RPMI7951 (cell line): ENCODE results near the gene DOCK1. TPM values are rescaled to one million over a fixed set of nuclear protein-coding genes. Genes with fewer than 3 reads are reported as not detected.
"Not testable (repeated sequence)": the region's sequence is repeated elsewhere in the genome, so short reads cannot be mapped to it uniquely, and the experiment has no call there.

ENCODE experiments used
- DNase-seq: peaks from one replicate; pipeline ENCODE4 v3.0.0-alpha.2; 2012; ENCODE audit warnings: low read depth
- total RNA-seq: library from RNA; depleted of rRNA; stranded (reverse); fragments of >200 nt; shearing (Covaris generic); gene quantifications from 2 replicates; pipeline ENCODE4 v1.2.3, GENCODE V29; 2014

Gene DOCK1
- total RNA-seq, 1 experiment from 2014 or later = 15.7 TPM

- DNase-seq = no peak
Measured at GRCh38 chr10:126924915-126925300, 19.7 kb downstream of the DOCK1 start.

- DNase-seq = no peak
Measured at GRCh38 chr10:126926568-126926967, 21.3 kb downstream of the DOCK1 start.

GRCh38 chr10:126927799-126928198 is 22.6 kb downstream of the DOCK1 start:
- no peak for DNase-seq

GRCh38 chr10:126928274-126928673 is 23.0 kb downstream of the DOCK1 start:
- no peak for DNase-seq

- no peak for DNase-seq
Measured at GRCh38 chr10:126929391-126929790, 24.2 kb downstream of the DOCK1 start.

GRCh38 chr10:126930131-126930882 is 25.1 kb downstream of the DOCK1 start:
- no peak for DNase-seq

GRCh38 chr10:126930883-126931503 is 25.8 kb downstream of the DOCK1 start:
- DNase-seq = no peak

GRCh38 chr10:126931544-126931943 is 26.3 kb downstream of the DOCK1 start:
- no peak for DNase-seq

- no peak for DNase-seq
Measured at GRCh38 chr10:126932516-126932915, 27.3 kb downstream of the DOCK1 start.

GRCh38 chr10:126933116-126933515 is 27.9 kb downstream of the DOCK1 start:
- no peak for DNase-seq

- peak; percentile 37 for DNase-seq
Measured at GRCh38 chr10:126935263-126935946, 30.2 kb downstream of the DOCK1 start.

- no peak for DNase-seq
Measured at GRCh38 chr10:126937026-126937425, 31.8 kb downstream of the DOCK1 start.

- DNase-seq = not testable (repeated sequence)
Measured at GRCh38 chr10:126938121-126938520, 32.9 kb downstream of the DOCK1 start.

- DNase-seq = no peak
Measured at GRCh38 chr10:126939706-126940105, 34.5 kb downstream of the DOCK1 start.

- DNase-seq = no peak
Measured at GRCh38 chr10:126940670-126941310, 35.6 kb downstream of the DOCK1 start.

- no peak for DNase-seq
Measured at GRCh38 chr10:126944191-126944590, 39.0 kb downstream of the DOCK1 start.

- DNase-seq = no peak
Measured at GRCh38 chr10:126945351-126946030, 40.3 kb downstream of the DOCK1 start.

GRCh38 chr10:126946746-126947145 is 41.5 kb downstream of the DOCK1 start:
- DNase-seq = no peak

- DNase-seq = no peak
Measured at GRCh38 chr10:126948355-126949160, 43.3 kb downstream of the DOCK1 start.

GRCh38 chr10:126949161-126949503 is 43.9 kb downstream of the DOCK1 start:
- no peak for DNase-seq
